HepG2 (cell line): ENCODE measurements around the gene MAP2K5. TPM values are rescaled to one million over a fixed set of nuclear protein-coding genes. Genes with fewer than 3 reads are reported as not detected.
A peak's percentile ranks its signal among the peaks of the same experiment; 100 is the strongest.

Experiments
- ATAC-seq: fragments of 200-7000 bp; cut with Tn5 transposase; 3 replicates; pipeline ENCODE4 v1.9.1; 2020; ENCODE audit warnings: mild to moderate bottlenecking, moderate library complexity
- BruUV-seq: library from RNA; stranded (reverse); fragments of 400-500 nt; replicated peaks from 2 replicates; lab custom pipeline; 2021; lab: Mats Ljungman, UMichigan
- CTCF ChIA-PET: fragments of 300-600 bp; formaldehyde crosslinking; extraction: SDS; loops from one replicate; lab custom pipeline; 2021; ENCODE audit warnings: low total read pairs, inconsistent platforms, low intra/inter-chr PET ratio; lab: Yijun Ruan, JAX
- POLR2A ChIA-PET: fragments of 350-600 bp; sonication (Branson Sonifier 250); formaldehyde crosslinking; loops from one replicate; lab custom pipeline; 2020; ENCODE audit warnings: antibody characterized with exemption, inconsistent platforms; lab: Yijun Ruan, JAX
- DNase-seq: peaks from one replicate; pipeline ENCODE4 v3.0.0-alpha.2; 2015; ENCODE audit warnings: low spot score
- FAIRE-seq: peaks from 3 replicates; lab custom pipeline; 2011; peaks lifted over from hg19 to GRCh38; lab: Jason Lieb, UNC
- H2AFZ ChIP-seq: one replicate; pipeline ENCODE4 v1.6.1; 2011; ENCODE audit warnings: low read length, inconsistent platforms
- H3K27ac ChIP-seq: fragments of 300-600 bp; 3 replicates; pipeline ENCODE4 v1.8.0; 2011; ENCODE audit warnings: mixed run types, mild to moderate bottlenecking, mixed read lengths, low read length, inconsistent platforms; ENCODE audit not compliant: insufficient read depth; ENCODE audit errors: extremely low read length
- H3K27me3 ChIP-seq, 2 experiments: fragments of 200-600 bp in 1 of 2; 2 replicates in 1 of 2; 3 replicates in 1 of 2; pipeline versions ENCODE4 v1.6.0 to v1.8.0; 2011; ENCODE audit warnings: low read length in 2 of 2, mild to moderate bottlenecking in 2 of 2, moderate library complexity in 2 of 2, inconsistent platforms in 1 of 2; ENCODE audit not compliant: insufficient read depth in 2 of 2, control insufficient read depth in 1 of 2
- H3K36me3 ChIP-seq, 2 experiments: fragments of 200-600 bp in 1 of 2; replicated peaks in 1 of 2; 2 replicates in 1 of 2; 3 replicates in 1 of 2; pipeline versions ENCODE4 v1.5.1 to v1.8.0; 2011; ENCODE audit warnings: low read length in 2 of 2, inconsistent platforms in 1 of 2; ENCODE audit not compliant: insufficient read depth in 2 of 2, control insufficient read depth in 1 of 2
- H3K4me1 ChIP-seq: 2 replicates; pipeline ENCODE4 v1.5.1; 2012; ENCODE audit warnings: low read length, inconsistent platforms; ENCODE audit not compliant: insufficient read depth
- H3K4me2 ChIP-seq: 2 replicates; pipeline ENCODE4 v1.6.0; 2011; ENCODE audit warnings: low read depth, low read length, inconsistent platforms
- H3K4me3 ChIP-seq, 3 experiments: fragments of 200-600 bp in 1 of 3; sonication (generic), shearing (Covaris generic) in 1 of 3; replicated peaks in 1 of 3; 2 replicates each; pipeline ENCODE4 v1.5.1; 2011 to 2016; ENCODE audit warnings: low read length in 3 of 3, inconsistent platforms in 2 of 3, low read depth in 2 of 3, mild to moderate bottlenecking in 2 of 3, control low read depth in 1 of 3, mixed read lengths in 1 of 3; ENCODE audit not compliant: insufficient read depth in 1 of 3
- H3K79me2 ChIP-seq: one replicate; pipeline ENCODE4 v1.6.1; 2011; ENCODE audit warnings: low read length, inconsistent platforms; ENCODE audit not compliant: insufficient read depth
- H3K9ac ChIP-seq: 2 replicates; pipeline ENCODE4 v1.6.0; 2011; ENCODE audit warnings: mild to moderate bottlenecking, low read depth, low read length, inconsistent platforms; ENCODE audit not compliant: insufficient read depth
- H3K9me3 ChIP-seq: 2 replicates; pipeline ENCODE4 v1.5.1; 2012; ENCODE audit warnings: mild to moderate bottlenecking, low read length
- H4K20me1 ChIP-seq: 2 replicates; pipeline ENCODE4 v1.6.0; 2011; ENCODE audit warnings: inconsistent platforms, mild to moderate bottlenecking, low read length, moderate library complexity; ENCODE audit not compliant: insufficient read depth
- BRD4 ChIP-seq: sonication (generic); formaldehyde crosslinking; IDR thresholded peaks from 2 replicates; pipeline ENCODE4 v1.4.0; 2020; ENCODE audit warnings: missing genetic modification reagents
- FOXA1 ChIP-seq, 2 experiments: fragments of 450-650 bp in 1 of 2; sonication (generic) in 1 of 2; formaldehyde crosslinking in 1 of 2; IDR thresholded peaks; 2 replicates each; pipeline versions ENCODE4 v1.4.0 to v1.6.1; 2016 to 2020; ENCODE audit warnings: missing genetic modification reagents in 1 of 2
- NFKB2 ChIP-seq: sonication (generic); formaldehyde crosslinking; IDR thresholded peaks from 2 replicates; pipeline ENCODE4 v1.4.0; 2020; ENCODE audit warnings: missing genetic modification reagents, borderline replicate concordance
- PHF8 ChIP-seq: sonication (generic); formaldehyde crosslinking; IDR thresholded peaks from 2 replicates; pipeline ENCODE4 v1.5.0; 2020; ENCODE audit warnings: missing genetic modification reagents
- PPARG ChIP-seq: conservative IDR thresholded peaks from 2 replicates; pipeline ENCODE4 v1.6.1; 2016; ENCODE audit warnings: missing biosample characterization, missing genetic modification reagents
- RBM39 ChIP-seq: fragments of 200-400 bp; formaldehyde crosslinking; IDR thresholded peaks from one replicate; pipeline ENCODE4 v1.6.1; 2018; ENCODE audit warnings: antibody characterized with exemption, mild to moderate bottlenecking, low read depth, low read length; ENCODE audit not compliant: poor library complexity, severe bottlenecking
- RNF219 ChIP-seq: sonication (generic); formaldehyde crosslinking; IDR thresholded peaks from 2 replicates; pipeline ENCODE4 v1.5.0; 2020; ENCODE audit warnings: mild to moderate bottlenecking, missing genetic modification reagents
- TAF15 ChIP-seq: fragments of 200-400 bp; formaldehyde crosslinking; IDR thresholded peaks from one replicate; pipeline ENCODE4 v1.6.1; 2018; ENCODE audit warnings: mild to moderate bottlenecking, low read depth, low read length; ENCODE audit not compliant: poor library complexity, severe bottlenecking
- U2AF1 ChIP-seq: fragments of 200-400 bp; formaldehyde crosslinking; optimal IDR thresholded peaks from 2 replicates; pipeline ENCODE3; 2017; ENCODE audit warnings: mild to moderate bottlenecking, low read depth, low read length
- ZMYM2 ChIP-seq: sonication (generic); formaldehyde crosslinking; IDR thresholded peaks from 2 replicates; pipeline ENCODE4 v1.8.0; 2022; ENCODE audit warnings: mild to moderate bottlenecking, missing genetic modification reagents
- ZNF468 ChIP-seq: sonication (generic); formaldehyde crosslinking; IDR thresholded peaks from 2 replicates; pipeline ENCODE4 v1.8.0; 2022; ENCODE audit warnings: mild to moderate bottlenecking, moderate library complexity, missing genetic modification reagents
- ZNF567 ChIP-seq: sonication (generic); formaldehyde crosslinking; IDR thresholded peaks from 2 replicates; pipeline ENCODE4 v1.8.1; 2023; ENCODE audit warnings: mild to moderate bottlenecking, missing genetic modification reagents, borderline replicate concordance
- ZNF75D ChIP-seq: sonication (generic); formaldehyde crosslinking; IDR thresholded peaks from 2 replicates; pipeline ENCODE4 v1.8.1; 2023; ENCODE audit warnings: missing genetic modification reagents, mild to moderate bottlenecking, borderline replicate concordance
- WGBS: methylation state at CpG from one replicate; pipeline ENCODE4 v1.1.6; 2017; ENCODE audit warnings: low lambda C conversion rate; 5-methylcytosine and 5-hydroxymethylcytosine counted together
- in situ Hi-C: cut with HindIII; loops from 2 replicates; pipeline ENCODE4 v1.10.0; 2017; ENCODE audit warnings: low pct_unique_long_range_greater_than_20kb; ENCODE audit not compliant: extremely low pct_ligation_motif_present
- intact Hi-C: fragments of 100-400 bp; cut with micrococcal nuclease; formaldehyde crosslinking; loops from one replicate; pipeline ENCODE4 v1.10.0; 2022; ENCODE audit not compliant: unreplicated experiment
- polyA plus RNA-seq, 8 experiments: library from polyadenylated mRNA; depleted of rRNA in 3 of 8; stranded (reverse) in 7 of 8; unstranded in 1 of 8; fragments of >200 nt; fragmentation: Illumina TruSeq in 4 of 8; extraction: Trizol in 4 of 8; gene quantifications; 2 replicates each; pipeline versions ENCODE4 v1.2.1 to v1.2.3, GENCODE V29; 2011 to 2016; ENCODE audit warnings: low read depth in 4 of 8, missing spikeins in 1 of 8, mixed read lengths in 1 of 8; ENCODE audit not compliant: insufficient read depth in 1 of 8
- total RNA-seq, 5 experiments: library from RNA; depleted of rRNA; stranded (reverse); fragments of >200 nt; fragmentation: Illumina TruSeq; extraction: Trizol; gene quantifications; 2 replicates each; pipeline ENCODE4 v1.2.3, GENCODE V29; 2016; ENCODE audit warnings: low read depth in 1 of 5
- TF ChIP-seq, protein P1 (sequence below): sonication (generic); formaldehyde crosslinking; IDR thresholded peaks from 2 replicates; pipeline ENCODE4 v1.5.0; 2020; ENCODE audit warnings: mild to moderate bottlenecking, missing genetic modification reagents, borderline replicate concordance
- TF ChIP-seq, protein P2 (sequence below): sonication (generic); formaldehyde crosslinking; IDR thresholded peaks from 2 replicates; pipeline ENCODE4 v1.5.1; 2020; ENCODE audit warnings: mild to moderate bottlenecking, missing genetic modification reagents, borderline replicate concordance

MAP2K5 gene
- total and polyA plus RNA-seq, 2 of the 13 experiments (the other 11 are each of a cell fraction or from before 2014, with no cell fraction given): 4.0 to 4.3 TPM

- Histone ChIP-seq H4K20me1 (no peaks in the 10 kb centered on the region), H3K4me1 (peaks cover 52% of the 10 kb centered on the region), H3K9ac (no peak overlapping the region), H3K27ac (no peak overlapping the region), H3K36me3 (no peaks in the 10 kb centered on the region), H3K4me3 (peak overlapping the region; percentile 61 to 77 (median 63)), H3K4me2 (peak overlapping the region; percentile 85), H3K79me2 (no peaks in the 10 kb centered on the region), H3K27me3 (peaks cover 5 to 52% of the 10 kb centered on the region in 2 experiments), H2AFZ (no peak overlapping the region), H3K9me3 (no peaks in the 10 kb centered on the region)
- intact Hi-C loops: loop anchor here (1.0 to 5.0 kb wide), 3 partner anchors 293 to 528 kb away; partner anchors contain the start of gene MAP2K5
- ChIA-PET POLR2A (interaction anchor here (1.2 kb wide), 1 partner anchor 8 kb away, joined by 3 read pairs; no protein-coding TSS in a partner anchor), CTCF (interaction anchor here (4.5 kb wide), 1 partner anchor 380 kb away, joined by 50 read pairs; no protein-coding TSS in a partner anchor)
- BruUV-seq: no TSS peak
- ATAC-seq (no peak), FAIRE-seq (no peak), DNase-seq (no peak)
- in situ Hi-C loops: loop anchor here (5.0 to 10.0 kb wide), 2 partner anchors 378 to 891 kb away; no protein-coding TSS in a partner anchor
- 62% methylated on average over 58 of the region's 59 CpGs for WGBS
- TF ChIP-seq ZNF75D (CRISPR knock-in tag): no peak
- no peak for TF ChIP-seq ZMYM2 (CRISPR knock-in tag)
- no peak for TF ChIP-seq ZNF468 (CRISPR knock-in tag)
- TF ChIP-seq BRD4 (CRISPR knock-in tag): no peak
- TF ChIP-seq, protein P1, sequence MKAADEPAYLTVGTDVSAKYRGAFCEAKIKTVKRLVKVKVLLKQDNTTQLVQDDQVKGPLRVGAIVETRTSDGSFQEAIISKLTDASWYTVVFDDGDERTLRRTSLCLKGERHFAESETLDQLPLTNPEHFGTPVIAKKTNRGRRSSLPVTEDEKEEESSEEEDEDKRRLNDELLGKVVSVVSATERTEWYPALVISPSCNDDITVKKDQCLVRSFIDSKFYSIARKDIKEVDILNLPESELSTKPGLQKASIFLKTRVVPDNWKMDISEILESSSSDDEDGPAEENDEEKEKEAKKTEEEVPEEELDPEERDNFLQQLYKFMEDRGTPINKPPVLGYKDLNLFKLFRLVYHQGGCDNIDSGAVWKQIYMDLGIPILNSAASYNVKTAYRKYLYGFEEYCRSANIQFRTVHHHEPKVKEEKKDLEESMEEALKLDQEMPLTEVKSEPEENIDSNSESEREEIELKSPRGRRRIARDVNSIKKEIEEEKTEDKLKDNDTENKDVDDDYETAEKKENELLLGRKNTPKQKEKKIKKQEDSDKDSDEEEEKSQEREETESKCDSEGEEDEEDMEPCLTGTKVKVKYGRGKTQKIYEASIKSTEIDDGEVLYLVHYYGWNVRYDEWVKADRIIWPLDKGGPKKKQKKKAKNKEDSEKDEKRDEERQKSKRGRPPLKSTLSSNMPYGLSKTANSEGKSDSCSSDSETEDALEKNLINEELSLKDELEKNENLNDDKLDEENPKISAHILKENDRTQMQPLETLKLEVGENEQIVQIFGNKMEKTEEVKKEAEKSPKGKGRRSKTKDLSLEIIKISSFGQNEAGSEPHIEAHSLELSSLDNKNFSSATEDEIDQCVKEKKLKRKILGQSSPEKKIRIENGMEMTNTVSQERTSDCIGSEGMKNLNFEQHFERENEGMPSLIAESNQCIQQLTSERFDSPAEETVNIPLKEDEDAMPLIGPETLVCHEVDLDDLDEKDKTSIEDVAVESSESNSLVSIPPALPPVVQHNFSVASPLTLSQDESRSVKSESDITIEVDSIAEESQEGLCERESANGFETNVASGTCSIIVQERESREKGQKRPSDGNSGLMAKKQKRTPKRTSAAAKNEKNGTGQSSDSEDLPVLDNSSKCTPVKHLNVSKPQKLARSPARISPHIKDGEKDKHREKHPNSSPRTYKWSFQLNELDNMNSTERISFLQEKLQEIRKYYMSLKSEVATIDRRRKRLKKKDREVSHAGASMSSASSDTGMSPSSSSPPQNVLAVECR (CRISPR knock-in tag): peak; percentile 11; the same call in 1 of the 2 replicates
- no peak for TF ChIP-seq ZNF567
- no peak for TF ChIP-seq PHF8
- TF ChIP-seq U2AF1: no peak
- no peak for TF ChIP-seq FOXA1 (IDR thresholded peaks at IDR 0.05)
- TF ChIP-seq FOXA1 (CRISPR knock-in tag; IDR thresholded peaks at IDR 0.05): no peak
- no peak for TF ChIP-seq RNF219 (CRISPR knock-in tag)
- peak; percentile 52 for TF ChIP-seq TAF15
- TF ChIP-seq NFKB2: no peak
- TF ChIP-seq PPARG: no peak
- TF ChIP-seq, protein P2, sequence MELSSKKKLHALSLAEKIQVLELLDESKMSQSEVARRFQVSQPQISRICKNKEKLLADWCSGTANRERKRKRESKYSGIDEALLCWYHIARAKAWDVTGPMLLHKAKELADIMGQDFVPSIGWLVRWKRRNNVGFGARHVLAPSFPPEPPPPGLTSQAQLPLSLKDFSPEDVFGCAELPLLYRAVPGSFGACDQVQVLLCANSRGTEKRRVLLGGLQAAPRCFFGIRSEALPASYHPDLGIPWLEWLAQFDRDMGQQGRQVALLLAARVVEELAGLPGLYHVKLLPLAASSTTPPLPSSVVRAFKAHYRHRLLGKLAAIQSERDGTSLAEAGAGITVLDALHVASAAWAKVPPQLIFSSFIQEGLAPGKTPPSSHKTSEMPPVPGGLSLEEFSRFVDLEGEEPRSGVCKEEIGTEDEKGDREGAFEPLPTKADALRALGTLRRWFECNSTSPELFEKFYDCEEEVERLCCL (CRISPR knock-in tag): no peak
- TF ChIP-seq RBM39: no peak
Measured at GRCh38 chr15:67835297-67836133, 293.0 kb downstream of the MAP2K5 start.
